GM12878 (cell line): ENCODE measurements around the gene PRDM16. TPM values are rescaled to one million over a fixed set of nuclear protein-coding genes. Genes with fewer than 3 reads are reported as not detected.

Experiments used
- ATAC-seq: fragments of 200-7000 bp; cut with Tn5 transposase; 3 replicates; pipeline ENCODE4 v1.9.1; 2020; ENCODE audit warnings: mild to moderate bottlenecking, moderate library complexity
- BruUV-seq: library from RNA; stranded (reverse); fragments of 400-500 nt; replicated peaks from 2 replicates; lab custom pipeline; 2021; lab: Mats Ljungman, UMichigan
- CTCF ChIA-PET: fragments of 300-600 bp; sonication (Branson Sonifier 250); formaldehyde crosslinking; extraction: SDS; loops from one replicate; lab custom pipeline; 2021; ENCODE audit warnings: inconsistent platforms; lab: Yijun Ruan, JAX
- POLR2A ChIA-PET: fragments of 350-600 bp; formaldehyde crosslinking; extraction: SDS; loops from one replicate; lab custom pipeline; 2021; ENCODE audit warnings: inconsistent platforms; lab: Charles Lee
- RAD21 ChIA-PET: fragments of 300-600 bp; sonication (Branson Sonifier 250); formaldehyde crosslinking; loops from one replicate; lab custom pipeline; 2023; ENCODE audit warnings: antibody characterized with exemption; ENCODE audit not compliant: unreplicated experiment; lab: Charles Lee
- SMC1A ChIA-PET: fragments of 300-600 bp; sonication (Branson Sonifier 250); formaldehyde crosslinking; loops from one replicate; lab custom pipeline; 2023; ENCODE audit not compliant: unreplicated experiment, uncharacterized antibody; lab: Charles Lee
- DNase-seq: peaks from one replicate; pipeline ENCODE4 v3.0.0-alpha.2; 2011; ENCODE audit warnings: low read depth, low spot score
- FAIRE-seq: peaks from 3 replicates; lab custom pipeline; 2011; peaks lifted over from hg19 to GRCh38; lab: Jason Lieb, UNC
- H2AFZ ChIP-seq: 2 replicates; pipeline ENCODE4 v1.6.0; 2011; ENCODE audit warnings: low read depth, low read length, control low read depth; ENCODE audit not compliant: control insufficient read depth
- H3K27ac ChIP-seq: 2 replicates; pipeline ENCODE4 v1.5.1; 2011; ENCODE audit warnings: control low read depth; ENCODE audit not compliant: control insufficient read depth, insufficient read depth
- H3K27me3 ChIP-seq, 2 experiments: replicated peaks in 1 of 2; 2 replicates each; pipeline versions ENCODE4 v1.6.0 to v1.6.1; 2011; ENCODE audit warnings: low read length in 1 of 2; ENCODE audit not compliant: control insufficient read depth in 2 of 2, insufficient read depth in 2 of 2
- H3K36me3 ChIP-seq, 2 experiments: 2 replicates each; pipeline ENCODE4 v1.5.1; 2011; ENCODE audit warnings: low read length in 1 of 2; ENCODE audit not compliant: control insufficient read depth in 2 of 2, insufficient read depth in 2 of 2
- H3K4me1 ChIP-seq: 2 replicates; pipeline ENCODE4 v1.6.1; 2011; ENCODE audit warnings: mild to moderate bottlenecking, low read length, moderate library complexity, mixed read lengths; ENCODE audit not compliant: control insufficient read depth, insufficient read depth
- H3K4me2 ChIP-seq: 2 replicates; pipeline ENCODE4 v1.6.0; 2011; ENCODE audit warnings: control low read depth; ENCODE audit not compliant: control insufficient read depth, insufficient read depth
- H3K4me3 ChIP-seq: fragments of 200-600 bp; sonication (generic); 2 replicates; pipeline ENCODE4 v1.5.1; 2016
- H3K79me2 ChIP-seq: 2 replicates; pipeline ENCODE4 v1.6.0; 2011; ENCODE audit warnings: low read length; ENCODE audit not compliant: control insufficient read depth, insufficient read depth
- H3K9ac ChIP-seq: 2 replicates; pipeline ENCODE4 v1.8.0; 2011; ENCODE audit warnings: low read length, control low read depth, mixed read lengths; ENCODE audit not compliant: control insufficient read depth, insufficient read depth
- H3K9me3 ChIP-seq: replicated peaks from 3 replicates; pipeline ENCODE4 v1.5.1; 2011; ENCODE audit warnings: mild to moderate bottlenecking, low read length; ENCODE audit not compliant: control insufficient read depth, insufficient read depth
- H4K20me1 ChIP-seq: 2 replicates; pipeline ENCODE4 v1.6.0; 2011; ENCODE audit not compliant: control insufficient read depth, insufficient read depth
- ATF3 ChIP-seq: IDR thresholded peaks from 2 replicates; pipeline ENCODE4 v1.6.1; 2011; ENCODE audit warnings: low read depth, mild to moderate bottlenecking, low read length, moderate library complexity, borderline replicate concordance; ENCODE audit errors: extremely low read depth
- CEBPB ChIP-seq, 2 experiments: fragments of 150-350 bp in 1 of 2; IDR thresholded peaks; 2 replicates each; pipeline ENCODE4 v1.6.1; 2012 to 2014; ENCODE audit warnings: low read depth in 2 of 2, low read length in 2 of 2, borderline replicate concordance in 1 of 2, inconsistent platforms in 1 of 2
- CHD2 ChIP-seq: IDR thresholded peaks from 2 replicates; pipeline ENCODE4 v1.6.1; 2011; ENCODE audit warnings: low read depth, low read length, improper control_type of control experiment, borderline replicate concordance
- E2F4 ChIP-seq: IDR thresholded peaks from 2 replicates; pipeline ENCODE4 v1.6.1; 2012; ENCODE audit warnings: low read depth, low read length, improper control_type of control experiment
- EED ChIP-seq: sonication (generic); IDR thresholded peaks from 2 replicates; pipeline ENCODE4 v1.6.1; 2016; ENCODE audit warnings: antibody characterized with exemption, low read depth
- JUNB ChIP-seq: IDR thresholded peaks from 2 replicates; pipeline ENCODE4 v1.6.1; 2016; ENCODE audit warnings: antibody characterized with exemption, mild to moderate bottlenecking
- KLF5 ChIP-seq: fragments of 450-650 bp; IDR thresholded peaks from 2 replicates; pipeline ENCODE4 v1.6.1; 2014; ENCODE audit warnings: mild to moderate bottlenecking; ENCODE audit not compliant: partially characterized antibody
- LARP7 ChIP-seq: fragments of 450-650 bp; IDR thresholded peaks from 2 replicates; pipeline ENCODE4 v1.6.1; 2017; ENCODE audit warnings: mild to moderate bottlenecking
- PBX3 ChIP-seq: IDR thresholded peaks from 2 replicates; pipeline ENCODE4 v1.6.1; 2011; ENCODE audit warnings: mild to moderate bottlenecking, low read depth, low read length, moderate library complexity; ENCODE audit not compliant: insufficient replicate concordance
- POLR2A ChIP-seq: IDR thresholded peaks from 2 replicates; pipeline ENCODE4 v1.6.1; 2011; ENCODE audit warnings: low read depth, mild to moderate bottlenecking, low read length
- RUNX3 ChIP-seq: IDR thresholded peaks from 2 replicates; pipeline ENCODE4 v1.6.1; 2012; ENCODE audit warnings: low read length, inconsistent platforms
- SP1 ChIP-seq: IDR thresholded peaks from one replicate; pipeline ENCODE4 v1.6.1; 2011; ENCODE audit warnings: low read depth, low read length
- STAT1 ChIP-seq: fragments of 450-650 bp; conservative IDR thresholded peaks from 2 replicates; pipeline ENCODE4 v1.6.1; 2014; ENCODE audit warnings: antibody characterized with exemption, mild to moderate bottlenecking
- TCF12 ChIP-seq: IDR thresholded peaks from 2 replicates; pipeline ENCODE4 v1.6.1; 2011; ENCODE audit warnings: low read depth, mild to moderate bottlenecking, low read length
- ZNF24 ChIP-seq: fragments of 450-650 bp; IDR thresholded peaks from 2 replicates; pipeline ENCODE4 v1.6.1; 2017; ENCODE audit warnings: antibody characterized with exemption, mild to moderate bottlenecking
- ZNF274 ChIP-seq: IDR thresholded peaks from one replicate; pipeline ENCODE4 v1.8.0; 2011; ENCODE audit not compliant: insufficient read length, insufficient read depth
- ZNF592 ChIP-seq: fragments of 450-650 bp; IDR thresholded peaks from 2 replicates; pipeline ENCODE4 v1.6.1; 2017; ENCODE audit warnings: mild to moderate bottlenecking, moderate library complexity
- WGBS: methylation state at CpG from one replicate; pipeline ENCODE4 v1.1.6; 2016; ENCODE audit warnings: low lambda C conversion rate; ENCODE audit not compliant: insufficient replicate concordance, insufficient coverage; ENCODE audit errors: missing lambda C conversion rate; 5-methylcytosine and 5-hydroxymethylcytosine counted together
- in situ Hi-C: fragments of 300-500 bp; cut with MboI; formaldehyde crosslinking; loops from 9 replicates; pipeline ENCODE4 v1.14.3; 2018; ENCODE audit warnings: mixed read lengths
- intact Hi-C: fragments of 100-400 bp; cut with micrococcal nuclease; formaldehyde crosslinking; loops from one replicate; pipeline ENCODE4 v1.14.2; 2022; ENCODE audit not compliant: unreplicated experiment
- polyA plus RNA-seq, 11 experiments: library from polyadenylated mRNA; depleted of rRNA in 4 of 11; unstranded in 6 of 11; stranded (reverse) in 5 of 11; fragments of >200 nt; fragmentation: Nextera tagmentation in 4 of 11; fragmentation: Illumina TruSeq in 1 of 11; extraction: Ambion mirVana in 4 of 11; extraction: Trizol in 1 of 11; gene quantifications; 1 replicate in 1 of 11; 2 replicates in 10 of 11; pipeline versions ENCODE4 v1.2.1 to v1.2.3, GENCODE V29; 2011 to 2016; ENCODE audit warnings: inconsistent platforms in 2 of 11, missing spikeins in 2 of 11, low read depth in 1 of 11
- total RNA-seq, 4 experiments: library from RNA; depleted of rRNA in 3 of 4; stranded (reverse); fragments of >200 nt in 3 of 4; fragmentation: Illumina TruSeq in 1 of 4; extraction: Trizol in 1 of 4; gene quantifications; 2 replicates each; pipeline versions ENCODE4 v1.2.1 to v1.2.3, GENCODE V29; 2013 to 2021

The PRDM16 gene
- total and polyA plus RNA-seq, 10 of the 15 experiments (the other 5 are each of a cell fraction or from before 2014, with no cell fraction given), result 0.03 TPM; not detected in 9

- RAD21 ChIA-PET, result no interaction called here
- FAIRE-seq (no peak), DNase-seq (no peak), ATAC-seq (no peak)
- H3K27me3 ChIP-seq, result no peaks in the 10 kb centered on the region
- H4K20me1 ChIP-seq, result no peaks in the 10 kb centered on the region
- no peaks in the 10 kb centered on the region for H3K4me1 ChIP-seq
- no peaks in the 10 kb centered on the region for H3K9me3 ChIP-seq
- no peak overlapping the region for H3K4me2 ChIP-seq
- H3K4me3 ChIP-seq, result no peak overlapping the region
- H2AFZ ChIP-seq, result no peak overlapping the region
- CTCF ChIA-PET, result no interaction called here
- SMC1A ChIA-PET, result no interaction called here
- no peaks in the 10 kb centered on the region for H3K36me3 ChIP-seq
- no peak overlapping the region for H3K9ac ChIP-seq
- WGBS, result 59% methylated on average over 11 of the region's 13 CpGs
- no peak overlapping the region for H3K27ac ChIP-seq
- in situ Hi-C loops, result no loop called here
- no peak for TF ChIP-seq TCF12
- no peak for TF ChIP-seq ATF3
- no peak for TF ChIP-seq CHD2
- TF ChIP-seq ZNF274, result no peak
- TF ChIP-seq POLR2A, result no peak
- no peak for TF ChIP-seq ZNF592
- TF ChIP-seq RUNX3, result no peak
- TF ChIP-seq EED, result no peak
- no peak for TF ChIP-seq E2F4
- no peak for TF ChIP-seq ZNF24
- no peak for TF ChIP-seq PBX3
- TF ChIP-seq CEBPB (IDR thresholded peaks at IDR 0.05; ENCODE audit: borderline replicate concordance in 1 of 2, low read depth in 2 of 2, low read length in 2 of 2), result no peak
- no peak for TF ChIP-seq KLF5
- no peak for TF ChIP-seq STAT1
- no peak for TF ChIP-seq JUNB
- no peak for TF ChIP-seq LARP7
- TF ChIP-seq SP1, result no peak
- BruUV-seq, result no TSS peak
- POLR2A ChIA-PET, result no interaction called here
- intact Hi-C loops, result no loop called here
- no peaks in the 10 kb centered on the region for H3K79me2 ChIP-seq
Observed at GRCh38 chr1:3205815-3206214, 136.8 kb downstream of the PRDM16 start.
